ENCODE data around the gene TNFRSF21. TPM values are rescaled to one million over a fixed set of nuclear protein-coding genes. Genes with fewer than 3 reads are reported as not detected.

Gene TNFRSF21
- total and polyA plus RNA-seq, 2 of the 8 experiments (the other 6 are each of a cell fraction or from before 2014, with no cell fraction given): 16.4 to 52.7 TPM

DNA sequence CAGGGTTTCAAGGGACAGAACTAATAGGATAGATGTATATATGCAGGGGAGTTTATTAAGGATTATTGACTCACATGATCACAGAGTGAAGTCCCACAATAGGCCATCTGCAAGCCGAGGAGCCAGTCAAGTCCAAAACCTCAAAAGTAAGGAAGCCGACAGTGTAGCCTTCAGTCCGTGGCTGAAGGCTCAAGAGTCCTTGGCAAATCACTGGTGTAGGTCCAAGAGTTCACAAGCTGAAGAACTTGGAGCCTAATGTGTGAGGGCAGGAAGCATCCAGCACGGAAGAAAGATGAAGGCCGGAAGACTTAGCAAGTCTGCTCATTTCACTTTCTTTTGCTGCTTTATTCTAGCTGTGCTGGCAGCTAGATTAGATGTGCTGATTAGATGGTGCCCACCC is 128.0 kb downstream of the TNFRSF21 start (continued):
- TF ChIP-seq ATF3 (IDR thresholded peaks at IDR 0.05; ENCODE audit: insufficient read depth, low read depth, low read length): no peak
- TF ChIP-seq POLR2AphosphoS5 (IDR thresholded peaks at IDR 0.05; ENCODE audit: low read depth, low read length): no peak
- no peak for TF ChIP-seq FOSL1 (IDR thresholded peaks at IDR 0.05; ENCODE audit: insufficient read depth, low read depth, low read length)
- TF ChIP-seq, protein P1, sequence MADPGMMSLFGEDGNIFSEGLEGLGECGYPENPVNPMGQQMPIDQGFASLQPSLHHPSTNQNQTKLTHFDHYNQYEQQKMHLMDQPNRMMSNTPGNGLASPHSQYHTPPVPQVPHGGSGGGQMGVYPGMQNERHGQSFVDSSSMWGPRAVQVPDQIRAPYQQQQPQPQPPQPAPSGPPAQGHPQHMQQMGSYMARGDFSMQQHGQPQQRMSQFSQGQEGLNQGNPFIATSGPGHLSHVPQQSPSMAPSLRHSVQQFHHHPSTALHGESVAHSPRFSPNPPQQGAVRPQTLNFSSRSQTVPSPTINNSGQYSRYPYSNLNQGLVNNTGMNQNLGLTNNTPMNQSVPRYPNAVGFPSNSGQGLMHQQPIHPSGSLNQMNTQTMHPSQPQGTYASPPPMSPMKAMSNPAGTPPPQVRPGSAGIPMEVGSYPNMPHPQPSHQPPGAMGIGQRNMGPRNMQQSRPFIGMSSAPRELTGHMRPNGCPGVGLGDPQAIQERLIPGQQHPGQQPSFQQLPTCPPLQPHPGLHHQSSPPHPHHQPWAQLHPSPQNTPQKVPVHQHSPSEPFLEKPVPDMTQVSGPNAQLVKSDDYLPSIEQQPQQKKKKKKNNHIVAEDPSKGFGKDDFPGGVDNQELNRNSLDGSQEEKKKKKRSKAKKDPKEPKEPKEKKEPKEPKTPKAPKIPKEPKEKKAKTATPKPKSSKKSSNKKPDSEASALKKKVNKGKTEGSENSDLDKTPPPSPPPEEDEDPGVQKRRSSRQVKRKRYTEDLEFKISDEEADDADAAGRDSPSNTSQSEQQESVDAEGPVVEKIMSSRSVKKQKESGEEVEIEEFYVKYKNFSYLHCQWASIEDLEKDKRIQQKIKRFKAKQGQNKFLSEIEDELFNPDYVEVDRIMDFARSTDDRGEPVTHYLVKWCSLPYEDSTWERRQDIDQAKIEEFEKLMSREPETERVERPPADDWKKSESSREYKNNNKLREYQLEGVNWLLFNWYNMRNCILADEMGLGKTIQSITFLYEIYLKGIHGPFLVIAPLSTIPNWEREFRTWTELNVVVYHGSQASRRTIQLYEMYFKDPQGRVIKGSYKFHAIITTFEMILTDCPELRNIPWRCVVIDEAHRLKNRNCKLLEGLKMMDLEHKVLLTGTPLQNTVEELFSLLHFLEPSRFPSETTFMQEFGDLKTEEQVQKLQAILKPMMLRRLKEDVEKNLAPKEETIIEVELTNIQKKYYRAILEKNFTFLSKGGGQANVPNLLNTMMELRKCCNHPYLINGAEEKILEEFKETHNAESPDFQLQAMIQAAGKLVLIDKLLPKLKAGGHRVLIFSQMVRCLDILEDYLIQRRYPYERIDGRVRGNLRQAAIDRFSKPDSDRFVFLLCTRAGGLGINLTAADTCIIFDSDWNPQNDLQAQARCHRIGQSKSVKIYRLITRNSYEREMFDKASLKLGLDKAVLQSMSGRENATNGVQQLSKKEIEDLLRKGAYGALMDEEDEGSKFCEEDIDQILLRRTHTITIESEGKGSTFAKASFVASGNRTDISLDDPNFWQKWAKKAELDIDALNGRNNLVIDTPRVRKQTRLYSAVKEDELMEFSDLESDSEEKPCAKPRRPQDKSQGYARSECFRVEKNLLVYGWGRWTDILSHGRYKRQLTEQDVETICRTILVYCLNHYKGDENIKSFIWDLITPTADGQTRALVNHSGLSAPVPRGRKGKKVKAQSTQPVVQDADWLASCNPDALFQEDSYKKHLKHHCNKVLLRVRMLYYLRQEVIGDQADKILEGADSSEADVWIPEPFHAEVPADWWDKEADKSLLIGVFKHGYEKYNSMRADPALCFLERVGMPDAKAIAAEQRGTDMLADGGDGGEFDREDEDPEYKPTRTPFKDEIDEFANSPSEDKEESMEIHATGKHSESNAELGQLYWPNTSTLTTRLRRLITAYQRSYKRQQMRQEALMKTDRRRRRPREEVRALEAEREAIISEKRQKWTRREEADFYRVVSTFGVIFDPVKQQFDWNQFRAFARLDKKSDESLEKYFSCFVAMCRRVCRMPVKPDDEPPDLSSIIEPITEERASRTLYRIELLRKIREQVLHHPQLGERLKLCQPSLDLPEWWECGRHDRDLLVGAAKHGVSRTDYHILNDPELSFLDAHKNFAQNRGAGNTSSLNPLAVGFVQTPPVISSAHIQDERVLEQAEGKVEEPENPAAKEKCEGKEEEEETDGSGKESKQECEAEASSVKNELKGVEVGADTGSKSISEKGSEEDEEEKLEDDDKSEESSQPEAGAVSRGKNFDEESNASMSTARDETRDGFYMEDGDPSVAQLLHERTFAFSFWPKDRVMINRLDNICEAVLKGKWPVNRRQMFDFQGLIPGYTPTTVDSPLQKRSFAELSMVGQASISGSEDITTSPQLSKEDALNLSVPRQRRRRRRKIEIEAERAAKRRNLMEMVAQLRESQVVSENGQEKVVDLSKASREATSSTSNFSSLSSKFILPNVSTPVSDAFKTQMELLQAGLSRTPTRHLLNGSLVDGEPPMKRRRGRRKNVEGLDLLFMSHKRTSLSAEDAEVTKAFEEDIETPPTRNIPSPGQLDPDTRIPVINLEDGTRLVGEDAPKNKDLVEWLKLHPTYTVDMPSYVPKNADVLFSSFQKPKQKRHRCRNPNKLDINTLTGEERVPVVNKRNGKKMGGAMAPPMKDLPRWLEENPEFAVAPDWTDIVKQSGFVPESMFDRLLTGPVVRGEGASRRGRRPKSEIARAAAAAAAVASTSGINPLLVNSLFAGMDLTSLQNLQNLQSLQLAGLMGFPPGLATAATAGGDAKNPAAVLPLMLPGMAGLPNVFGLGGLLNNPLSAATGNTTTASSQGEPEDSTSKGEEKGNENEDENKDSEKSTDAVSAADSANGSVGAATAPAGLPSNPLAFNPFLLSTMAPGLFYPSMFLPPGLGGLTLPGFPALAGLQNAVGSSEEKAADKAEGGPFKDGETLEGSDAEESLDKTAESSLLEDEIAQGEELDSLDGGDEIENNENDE (IDR thresholded peaks at IDR 0.05; ENCODE audit: insufficient replicate concordance, low read length): no peak
- TF ChIP-seq SAP30 (IDR thresholded peaks at IDR 0.05; ENCODE audit: insufficient read depth, insufficient replicate concordance, low read length): no peak
